IMR-90 (cell line): Measurements from ENCODE around the gene HLA-DOB. TPM values are rescaled to one million over a fixed set of nuclear protein-coding genes. Genes with fewer than 3 reads are reported as not detected.

Source experiments
- ATAC-seq: fragments of 200-7000 bp; cut with Tn5 transposase; 2 replicates; pipeline ENCODE4 v1.9.1; 2020; ENCODE audit warnings: low read depth, mild to moderate bottlenecking, moderate library complexity
- BruUV-seq: library from RNA; stranded (reverse); fragments of 400-500 nt; replicated peaks from 2 replicates; lab custom pipeline; 2021; lab: Mats Ljungman, UMichigan
- CTCF ChIA-PET: fragments of 300-600 bp; formaldehyde crosslinking; extraction: SDS; loops from one replicate; lab custom pipeline; 2021; ENCODE audit warnings: antibody characterized with exemption; lab: Yijun Ruan, JAX
- POLR2A ChIA-PET: fragments of 300-600 bp; sonication (Branson Sonifier 250); formaldehyde crosslinking; loops from one replicate; lab custom pipeline; 2022; ENCODE audit warnings: antibody characterized with exemption; ENCODE audit not compliant: unreplicated experiment; lab: Charles Lee
- DNase-seq: peaks from one replicate; pipeline ENCODE4 v3.0.0; 2013
- H2AFZ ChIP-seq: replicated peaks from 2 replicates; pipeline ENCODE3; 2013; ENCODE audit warnings: low read length, mild to moderate bottlenecking; ENCODE audit not compliant: poor library complexity
- H2AK5ac ChIP-seq: 2 replicates; pipeline ENCODE4 v1.6.1; 2013; ENCODE audit warnings: low read depth, low read length, inconsistent platforms
- H2AK9ac ChIP-seq: replicated peaks from 2 replicates; pipeline ENCODE3; 2013; ENCODE audit warnings: mild to moderate bottlenecking, low read depth, low read length, moderate library complexity; ENCODE audit not compliant: poor library complexity
- H2BK120ac ChIP-seq: 2 replicates; pipeline ENCODE4 v1.6.1; 2013; ENCODE audit warnings: low read depth, low read length, inconsistent platforms
- H2BK15ac ChIP-seq: 3 replicates; pipeline ENCODE4 v1.6.1; 2013; ENCODE audit warnings: low read depth, low read length, inconsistent platforms
- H2BK20ac ChIP-seq: 2 replicates; pipeline ENCODE4 v1.6.1; 2013; ENCODE audit warnings: low read depth, mild to moderate bottlenecking, inconsistent platforms, low read length, moderate library complexity
- H2BK5ac ChIP-seq: 2 replicates; pipeline ENCODE4 v1.6.1; 2013; ENCODE audit warnings: mild to moderate bottlenecking, low read depth, low read length, inconsistent platforms; ENCODE audit not compliant: poor library complexity, severe bottlenecking
- H3K14ac ChIP-seq: replicated peaks from 2 replicates; pipeline ENCODE4 v1.6.1; 2013; ENCODE audit warnings: low read depth, low read length, inconsistent platforms
- H3K18ac ChIP-seq: 2 replicates; pipeline ENCODE4 v1.6.1; 2013; ENCODE audit warnings: low read depth, low read length, control low read depth
- H3K23ac ChIP-seq: 2 replicates; pipeline ENCODE4 v1.6.1; 2013; ENCODE audit warnings: low read depth, low read length, inconsistent platforms
- H3K27ac ChIP-seq: 2 replicates; pipeline ENCODE4 v1.5.1; 2013; ENCODE audit warnings: mild to moderate bottlenecking, control low read depth, low read length; ENCODE audit not compliant: insufficient read depth
- H3K27me3 ChIP-seq: 2 replicates; pipeline ENCODE4 v1.6.1; 2013; ENCODE audit warnings: low read length; ENCODE audit not compliant: control insufficient read depth, insufficient read depth
- H3K36me3 ChIP-seq: 2 replicates; pipeline ENCODE4 v1.6.1; 2013; ENCODE audit warnings: low read length, mixed read lengths; ENCODE audit not compliant: control insufficient read depth, insufficient read depth
- H3K4ac ChIP-seq: 2 replicates; pipeline ENCODE4 v1.6.1; 2013; ENCODE audit warnings: low read depth, low read length, inconsistent platforms
- H3K4me1 ChIP-seq: 2 replicates; pipeline ENCODE4 v1.6.1; 2013; ENCODE audit warnings: low read length, mixed read lengths; ENCODE audit not compliant: control insufficient read depth, insufficient read depth
- H3K4me2 ChIP-seq: 2 replicates; pipeline ENCODE4 v1.6.1; 2013; ENCODE audit warnings: low read depth, mild to moderate bottlenecking, control low read depth, low read length, moderate library complexity
- H3K4me3 ChIP-seq: 2 replicates; pipeline ENCODE4 v1.5.1; 2013; ENCODE audit warnings: low read depth, mild to moderate bottlenecking, control low read depth, low read length, moderate library complexity; ENCODE audit not compliant: insufficient read depth
- H3K56ac ChIP-seq: 2 replicates; pipeline ENCODE4 v1.6.1; 2013; ENCODE audit warnings: low read length, inconsistent platforms; ENCODE audit not compliant: insufficient read depth; ENCODE audit errors: extremely low read depth
- H3K79me1 ChIP-seq, 2 experiments: 2 replicates each; pipeline ENCODE4 v1.6.1; 2013; ENCODE audit warnings: low read length in 2 of 2, inconsistent platforms in 1 of 2, low read depth in 1 of 2
- H3K9ac ChIP-seq: 2 replicates; pipeline ENCODE4 v1.6.1; 2013; ENCODE audit warnings: low read depth, low read length, control low read depth
- H3K9me1 ChIP-seq: 2 replicates; pipeline ENCODE4 v1.6.1; 2013; ENCODE audit warnings: low read length, inconsistent platforms; ENCODE audit not compliant: insufficient read depth
- H3K9me3 ChIP-seq: 2 replicates; pipeline ENCODE4 v1.6.1; 2013; ENCODE audit warnings: low read length; ENCODE audit not compliant: control insufficient read depth, insufficient read depth
- H4K20me1 ChIP-seq: 2 replicates; pipeline ENCODE4 v1.6.1; 2013; ENCODE audit warnings: low read length, inconsistent platforms; ENCODE audit not compliant: insufficient read depth
- H4K5ac ChIP-seq: 2 replicates; pipeline ENCODE4 v1.6.1; 2013; ENCODE audit warnings: mild to moderate bottlenecking, low read depth, low read length, control low read depth
- H4K8ac ChIP-seq, 2 experiments: 2 replicates each; pipeline ENCODE4 v1.6.1; 2013; ENCODE audit warnings: low read depth in 2 of 2, low read length in 2 of 2, control low read depth in 1 of 2, inconsistent platforms in 1 of 2
- H4K91ac ChIP-seq: 2 replicates; pipeline ENCODE4 v1.6.1; 2013; ENCODE audit warnings: low read depth, low read length, inconsistent platforms; ENCODE audit not compliant: insufficient read depth
- BHLHE40 ChIP-seq: fragments of 150-350 bp; IDR thresholded peaks from 2 replicates; pipeline ENCODE4 v1.6.1; 2016; ENCODE audit warnings: mild to moderate bottlenecking, low read depth, low read length
- CEBPB ChIP-seq: IDR thresholded peaks from 2 replicates; pipeline ENCODE4 v1.6.1; 2012; ENCODE audit warnings: low read depth, low read length, improper control_type of control experiment
- CHD1 ChIP-seq: IDR thresholded peaks from 2 replicates; pipeline ENCODE4 v1.6.1; 2012; ENCODE audit warnings: low read depth, low read length, improper control_type of control experiment
- FOS ChIP-seq: fragments of 150-350 bp; IDR thresholded peaks from 2 replicates; pipeline ENCODE4 v1.6.1; 2016; ENCODE audit warnings: low read depth, low read length
- MAFK ChIP-seq: IDR thresholded peaks from 2 replicates; pipeline ENCODE4 v1.6.1; 2012; ENCODE audit warnings: low read depth, low read length, improper control_type of control experiment
- MAZ ChIP-seq: IDR thresholded peaks from 2 replicates; pipeline ENCODE4 v1.6.1; 2012; ENCODE audit warnings: low read depth, mild to moderate bottlenecking, low read length, improper control_type of control experiment, moderate library complexity, borderline replicate concordance
- MXI1 ChIP-seq: IDR thresholded peaks from 2 replicates; pipeline ENCODE4 v1.6.1; 2012; ENCODE audit warnings: low read depth, mild to moderate bottlenecking, low read length, moderate library complexity, borderline replicate concordance
- NFE2L2 ChIP-seq: fragments of 150-350 bp; IDR thresholded peaks from 2 replicates; pipeline ENCODE4 v1.6.1; 2016; ENCODE audit warnings: low read depth, mild to moderate bottlenecking, low read length
- POLR2A ChIP-seq: IDR thresholded peaks from 2 replicates; pipeline ENCODE4 v1.6.1; 2012; ENCODE audit warnings: mild to moderate bottlenecking, low read depth, low read length
- RAD21 ChIP-seq: IDR thresholded peaks from 2 replicates; pipeline ENCODE4 v1.6.1; 2012; ENCODE audit warnings: low read length, improper control_type of control experiment
- RCOR1 ChIP-seq: IDR thresholded peaks from 2 replicates; pipeline ENCODE4 v1.6.1; 2012; ENCODE audit warnings: mild to moderate bottlenecking, low read length, improper control_type of control experiment; ENCODE audit not compliant: insufficient replicate concordance
- RFX5 ChIP-seq: IDR thresholded peaks from 2 replicates; pipeline ENCODE4 v1.8.0; 2012; ENCODE audit warnings: low read depth, mild to moderate bottlenecking, low read length, moderate library complexity
- USF2 ChIP-seq: fragments of 150-350 bp; IDR thresholded peaks from 2 replicates; pipeline ENCODE4 v1.6.1; 2017; ENCODE audit warnings: mild to moderate bottlenecking, antibody characterized with exemption, low read length, low read depth
- WGBS, 2 experiments: methylation state at CpG; one replicate each; pipeline versions ENCODE4 v1.1.5 to v1.1.7; 2013; ENCODE audit warnings: missing lambda C conversion rate in 2 of 2; ENCODE audit not compliant: insufficient read length in 1 of 2; ENCODE audit errors: extremely low coverage in 2 of 2; 5-methylcytosine and 5-hydroxymethylcytosine counted together
- dilution Hi-C: fragments of 300-500 bp; cut with HindIII; formaldehyde crosslinking; loops from one replicate; pipeline ENCODE4 v1.14.3; 2018; ENCODE audit warnings: low sequenced_read_pairs; ENCODE audit not compliant: unreplicated experiment
- in situ Hi-C: fragments of 300-500 bp; cut with MboI; formaldehyde crosslinking; loops from 3 replicates; pipeline ENCODE4 v1.14.3; 2019; ENCODE audit warnings: low sequenced_read_pairs, inconsistent platforms, mixed read lengths
- intact Hi-C: fragments of 100-400 bp; cut with micrococcal nuclease; formaldehyde crosslinking; loops from 2 replicates; pipeline ENCODE4 v1.10.0; 2022
- polyA plus RNA-seq, 3 experiments: library from polyadenylated mRNA; depleted of rRNA; stranded (reverse); fragments of >200 nt; gene quantifications; 2 replicates each; pipeline ENCODE4 v1.2.3, GENCODE V29; 2012; ENCODE audit warnings: low replicate concordance in 1 of 3
- total RNA-seq: library from RNA; depleted of rRNA; stranded (reverse); fragments of >200 nt; gene quantifications from 2 replicates; pipeline ENCODE4 v1.2.3, GENCODE V29; 2012
- TF ChIP-seq, protein P1 (sequence below): conservative IDR thresholded peaks from 2 replicates; pipeline ENCODE4 v1.5.1; 2012; ENCODE audit warnings: mild to moderate bottlenecking, low read depth, low read length, improper control_type of control experiment

Gene HLA-DOB
- total and polyA plus RNA-seq, 2 of the 4 experiments (the other 2 are of a cell fraction) = 0.36 to 2.3 TPM

- no peak for TF ChIP-seq POLR2A
Observed at GRCh38 chr6:32857156-32857891, 40.5 kb upstream of the HLA-DOB start (continued).

DNA sequence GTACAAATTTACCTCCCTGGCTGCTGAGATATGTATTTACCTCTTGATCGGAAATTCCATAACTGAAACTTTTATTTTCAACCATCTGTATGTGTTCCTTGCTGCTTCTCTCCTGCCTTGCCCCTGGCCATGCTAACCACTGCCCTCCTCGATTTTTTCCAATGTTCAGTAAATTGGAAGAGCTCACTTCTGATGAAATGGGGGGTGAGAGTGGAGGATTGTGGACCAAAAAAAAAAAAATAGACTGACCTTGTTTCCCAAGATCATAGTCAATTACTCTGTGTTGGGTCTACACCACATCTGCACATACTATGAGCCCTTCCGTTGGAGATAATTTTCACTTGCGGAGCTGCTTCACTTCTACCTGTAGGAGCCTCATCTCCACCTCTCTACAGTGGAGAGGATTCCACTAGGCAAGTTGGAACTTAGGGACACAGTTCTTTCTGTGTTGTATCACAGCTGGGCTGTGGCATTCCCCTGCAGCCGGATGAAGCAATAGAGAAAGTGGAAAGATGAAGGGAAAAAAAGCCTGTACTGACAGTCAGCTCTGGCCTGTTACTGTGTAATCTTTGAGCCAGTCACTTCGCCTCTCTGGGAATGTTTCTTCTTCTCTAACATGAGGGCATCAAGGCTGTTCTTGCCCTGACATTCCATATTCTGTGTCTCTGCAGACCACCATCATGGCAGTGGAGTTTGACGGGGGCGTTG is 38.8 kb upstream of the HLA-DOB start:
- Histone ChIP-seq H2BK5ac (no peak overlapping the region), H3K14ac (no peak overlapping the region), H3K4me1 (peaks cover 4% of the 10 kb centered on the region), H4K91ac (no peak overlapping the region), H3K79me1 (peaks cover 8 to 29% of the 10 kb centered on the region in 2 experiments), H3K4me2 (no peak overlapping the region), H3K27me3 (no peaks in the 10 kb centered on the region), H3K23ac (no peak overlapping the region), H2AK5ac (no peak overlapping the region), H3K9ac (no peak overlapping the region), H2AK9ac (no peak overlapping the region), H4K5ac (no peak overlapping the region), H3K27ac (no peak overlapping the region), H2AFZ (no peak overlapping the region), H3K4me3 (no peak overlapping the region), H3K56ac (no peak overlapping the region), H2BK120ac (no peak overlapping the region), H2BK20ac (no peak overlapping the region), H3K9me3 (no peaks in the 10 kb centered on the region), H3K4ac (no peak overlapping the region), H4K20me1 (no peaks in the 10 kb centered on the region), H3K36me3 (peaks cover 5% of the 10 kb centered on the region), H3K18ac (no peak overlapping the region), H4K8ac (no peak overlapping the region), H2BK15ac (no peak overlapping the region), H3K9me1 (peaks cover 11% of the 10 kb centered on the region)
- ATAC-seq = no peak
- in situ Hi-C loops = no loop called here
- no TSS peak for BruUV-seq
- dilution Hi-C loops = no loop called here
- POLR2A ChIA-PET = interaction anchor here (0.9 kb wide), 1 partner anchor 116 kb away, joined by 3 read pairs; no protein-coding TSS in a partner anchor
- CTCF ChIA-PET = interaction anchor here (3.3 to 4.4 kb wide), 2 partner anchors 13 to 17 kb away, joined by 15 to 44 read pairs; partner anchors contain the start of gene TAP2
- no CpG with 5 or more reads among the region's 8 CpGs for WGBS, 2 experiments
- intact Hi-C loops = no loop called here
- DNase-seq = no peak
- TF ChIP-seq, protein P1, sequence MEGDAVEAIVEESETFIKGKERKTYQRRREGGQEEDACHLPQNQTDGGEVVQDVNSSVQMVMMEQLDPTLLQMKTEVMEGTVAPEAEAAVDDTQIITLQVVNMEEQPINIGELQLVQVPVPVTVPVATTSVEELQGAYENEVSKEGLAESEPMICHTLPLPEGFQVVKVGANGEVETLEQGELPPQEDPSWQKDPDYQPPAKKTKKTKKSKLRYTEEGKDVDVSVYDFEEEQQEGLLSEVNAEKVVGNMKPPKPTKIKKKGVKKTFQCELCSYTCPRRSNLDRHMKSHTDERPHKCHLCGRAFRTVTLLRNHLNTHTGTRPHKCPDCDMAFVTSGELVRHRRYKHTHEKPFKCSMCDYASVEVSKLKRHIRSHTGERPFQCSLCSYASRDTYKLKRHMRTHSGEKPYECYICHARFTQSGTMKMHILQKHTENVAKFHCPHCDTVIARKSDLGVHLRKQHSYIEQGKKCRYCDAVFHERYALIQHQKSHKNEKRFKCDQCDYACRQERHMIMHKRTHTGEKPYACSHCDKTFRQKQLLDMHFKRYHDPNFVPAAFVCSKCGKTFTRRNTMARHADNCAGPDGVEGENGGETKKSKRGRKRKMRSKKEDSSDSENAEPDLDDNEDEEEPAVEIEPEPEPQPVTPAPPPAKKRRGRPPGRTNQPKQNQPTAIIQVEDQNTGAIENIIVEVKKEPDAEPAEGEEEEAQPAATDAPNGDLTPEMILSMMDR = no peak
- TF ChIP-seq RAD21 = no peak
- no peak for TF ChIP-seq BHLHE40
- TF ChIP-seq CHD1 = no peak
- no peak for TF ChIP-seq RFX5
- no peak for TF ChIP-seq RCOR1
- no peak for TF ChIP-seq MXI1
- TF ChIP-seq MAFK = no peak
- TF ChIP-seq POLR2A = no peak
- TF ChIP-seq FOS = no peak
- no peak for TF ChIP-seq MAZ
- no peak for TF ChIP-seq CEBPB
- no peak for TF ChIP-seq USF2
- no peak for TF ChIP-seq NFE2L2
